Measurements from ENCODE around the gene SH3RF2. TPM values are rescaled to one million over a fixed set of nuclear protein-coding genes. Genes with fewer than 3 reads are reported as not detected.

SH3RF2 gene
- total and polyA plus RNA-seq, 2 experiments from 2014 or later = 35.1 to 35.4 TPM

DNA sequence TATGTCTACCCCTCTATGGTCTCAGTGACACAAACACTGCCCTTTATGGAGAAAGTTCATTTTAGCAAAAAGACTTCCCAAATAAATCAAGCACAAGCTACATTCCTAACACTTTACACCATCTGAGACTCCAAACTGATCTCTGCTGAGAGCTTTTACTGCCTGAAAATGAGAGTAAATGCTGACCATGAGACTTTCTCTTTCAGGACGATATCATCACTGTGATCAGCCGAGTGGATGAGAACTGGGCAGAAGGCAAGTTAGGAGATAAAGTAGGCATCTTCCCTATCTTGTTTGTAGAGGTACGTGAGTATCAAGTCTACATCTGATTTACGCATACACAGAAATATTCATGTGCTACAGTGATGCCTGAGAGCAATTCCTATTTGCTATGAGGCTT is 67.5 kb downstream of the SH3RF2 start:
- TF ChIP-seq EZH2phosphoT487 (IDR thresholded peaks at IDR 0.05; ENCODE audit: low read depth, severe bottlenecking, unreplicated experiment) = no peak
- no peak for TF ChIP-seq EZH2 (IDR thresholded peaks at IDR 0.05; ENCODE audit: borderline replicate concordance)
- TF ChIP-seq, protein P1, sequence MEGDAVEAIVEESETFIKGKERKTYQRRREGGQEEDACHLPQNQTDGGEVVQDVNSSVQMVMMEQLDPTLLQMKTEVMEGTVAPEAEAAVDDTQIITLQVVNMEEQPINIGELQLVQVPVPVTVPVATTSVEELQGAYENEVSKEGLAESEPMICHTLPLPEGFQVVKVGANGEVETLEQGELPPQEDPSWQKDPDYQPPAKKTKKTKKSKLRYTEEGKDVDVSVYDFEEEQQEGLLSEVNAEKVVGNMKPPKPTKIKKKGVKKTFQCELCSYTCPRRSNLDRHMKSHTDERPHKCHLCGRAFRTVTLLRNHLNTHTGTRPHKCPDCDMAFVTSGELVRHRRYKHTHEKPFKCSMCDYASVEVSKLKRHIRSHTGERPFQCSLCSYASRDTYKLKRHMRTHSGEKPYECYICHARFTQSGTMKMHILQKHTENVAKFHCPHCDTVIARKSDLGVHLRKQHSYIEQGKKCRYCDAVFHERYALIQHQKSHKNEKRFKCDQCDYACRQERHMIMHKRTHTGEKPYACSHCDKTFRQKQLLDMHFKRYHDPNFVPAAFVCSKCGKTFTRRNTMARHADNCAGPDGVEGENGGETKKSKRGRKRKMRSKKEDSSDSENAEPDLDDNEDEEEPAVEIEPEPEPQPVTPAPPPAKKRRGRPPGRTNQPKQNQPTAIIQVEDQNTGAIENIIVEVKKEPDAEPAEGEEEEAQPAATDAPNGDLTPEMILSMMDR (IDR thresholded peaks at IDR 0.05; ENCODE audit: poor library complexity) = no peak
- 64% methylated on average over 4 of the region's 4 CpGs for WGBS (ENCODE audit: low lambda C conversion rate, missing lambda C conversion rate)
- Histone ChIP-seq H3K27ac (no peak overlapping the region), H3K79me2 (peaks cover 13% of the 10 kb centered on the region), H3K4me2 (no peak overlapping the region), H3K4me1 (ENCODE audit: insufficient read depth) (peaks cover 8% of the 10 kb centered on the region), H3K9me2 (replicated peaks; ENCODE audit: insufficient read depth) (no peaks in the 10 kb centered on the region), H4K20me1 (ENCODE audit: insufficient read depth, poor library complexity, severe bottlenecking) (no peaks in the 10 kb centered on the region), H2AFZ (no peak overlapping the region), H3K9me3 (ENCODE audit: low read depth) (no peaks in the 10 kb centered on the region), H3K27me3 (no peaks in the 10 kb centered on the region), H3K4me3 (no peak overlapping the region), H3K36me3 (replicated peaks; ENCODE audit: insufficient read depth, low read depth) (no peaks in the 10 kb centered on the region)
- DNase-seq (ENCODE audit: low spot score) = no peak

DNA sequence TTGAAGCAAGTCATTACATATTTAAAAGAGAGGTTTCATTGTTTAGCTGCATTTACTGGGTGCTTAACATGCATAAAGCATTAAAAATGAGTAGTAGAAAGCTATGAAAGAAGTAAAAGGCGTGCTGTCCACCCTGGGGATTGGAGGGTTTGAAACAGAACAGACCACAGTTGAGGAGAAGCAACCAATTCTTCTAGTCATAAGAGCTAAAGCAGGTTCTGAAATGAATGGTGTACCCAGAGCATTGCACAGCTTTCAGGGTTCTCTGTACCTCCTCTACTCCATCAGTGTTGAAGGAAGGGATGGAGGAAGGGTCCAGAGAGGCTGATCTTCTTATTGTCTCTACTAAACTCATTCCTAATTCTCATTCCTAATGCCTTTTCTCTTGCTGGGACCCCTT is 68.9 kb downstream of the SH3RF2 start:
- DNase-seq (ENCODE audit: low spot score) = no peak
- H3K79me2 ChIP-seq = peaks cover 11% of the 10 kb centered on the region
- no peak overlapping the region for H3K4me2 ChIP-seq
- no peaks in the 10 kb centered on the region for H3K9me3 ChIP-seq (ENCODE audit: low read depth)
- TF ChIP-seq, protein P1 (IDR thresholded peaks at IDR 0.05; ENCODE audit: poor library complexity) = no peak
- TF ChIP-seq EZH2 (IDR thresholded peaks at IDR 0.05; ENCODE audit: borderline replicate concordance) (no peak), EZH2phosphoT487 (IDR thresholded peaks at IDR 0.05; ENCODE audit: low read depth, severe bottlenecking, unreplicated experiment) (no peak)
- peaks cover 8% of the 10 kb centered on the region for H3K4me1 ChIP-seq (ENCODE audit: insufficient read depth)
- H2AFZ ChIP-seq = no peak overlapping the region
- no peak overlapping the region for H3K4me3 ChIP-seq
- 74% methylated on average over 1 of the region's 1 CpG for WGBS (ENCODE audit: low lambda C conversion rate, missing lambda C conversion rate)
- no peaks in the 10 kb centered on the region for H3K27me3 ChIP-seq
- no peaks in the 10 kb centered on the region for H3K9me2 ChIP-seq (replicated peaks; ENCODE audit: insufficient read depth)
- H3K36me3 ChIP-seq (replicated peaks; ENCODE audit: insufficient read depth, low read depth) = no peaks in the 10 kb centered on the region
- no peak overlapping the region for H3K27ac ChIP-seq
- H4K20me1 ChIP-seq (ENCODE audit: insufficient read depth, poor library complexity, severe bottlenecking) = no peaks in the 10 kb centered on the region

- H3K4me1 ChIP-seq (ENCODE audit: insufficient read depth) = peaks cover 8% of the 10 kb centered on the region
These were observed 69.3 kb downstream of the SH3RF2 start for GRCh38 chr5:146005723-146006122.

More at GRCh38 chr5:146005723-146006122, 69.3 kb downstream of the SH3RF2 start:
- no peaks in the 10 kb centered on the region for H3K9me3 ChIP-seq (ENCODE audit: low read depth)
- H3K27me3 ChIP-seq = no peaks in the 10 kb centered on the region
- H3K27ac ChIP-seq = no peak overlapping the region
- no peak for DNase-seq (ENCODE audit: low spot score)
- no peaks in the 10 kb centered on the region for H3K9me2 ChIP-seq (replicated peaks; ENCODE audit: insufficient read depth)
- no peak overlapping the region for H2AFZ ChIP-seq
- H4K20me1 ChIP-seq (ENCODE audit: insufficient read depth, poor library complexity, severe bottlenecking) = no peaks in the 10 kb centered on the region
- peaks cover 10% of the 10 kb centered on the region for H3K79me2 ChIP-seq
- H3K4me3 ChIP-seq = no peak overlapping the region
- no peak overlapping the region for H3K4me2 ChIP-seq
- no peaks in the 10 kb centered on the region for H3K36me3 ChIP-seq (replicated peaks; ENCODE audit: insufficient read depth, low read depth)
- TF ChIP-seq EZH2phosphoT487 (IDR thresholded peaks at IDR 0.05; ENCODE audit: low read depth, severe bottlenecking, unreplicated experiment) (no peak), EZH2 (IDR thresholded peaks at IDR 0.05; ENCODE audit: borderline replicate concordance) (no peak)
- TF ChIP-seq, protein P1 (IDR thresholded peaks at IDR 0.05; ENCODE audit: poor library complexity) = no peak
